Nephron progenitor cell (in vitro differentiated cells): Measurements from ENCODE around the gene ERCC2.

Experiments
- DNase-seq: peaks from one replicate; pipeline ENCODE4 v3.0.0; 2021
- H3K27ac Mint-ChIP-seq: 2 replicates; pipeline ENCODE4 v1.8.0; 2021; ENCODE audit warnings: mild to moderate bottlenecking, moderate library complexity, mixed read lengths
- H3K27me3 Mint-ChIP-seq: 2 replicates; pipeline ENCODE4 v1.8.0; 2021; ENCODE audit warnings: mild to moderate bottlenecking, low read depth, mixed read lengths; ENCODE audit not compliant: poor library complexity
- H3K36me3 Mint-ChIP-seq: 2 replicates; pipeline ENCODE4 v1.8.0; 2021; ENCODE audit warnings: low read depth, mixed read lengths
- H3K4me1 Mint-ChIP-seq: 2 replicates; pipeline ENCODE4 v1.8.0; 2021; ENCODE audit warnings: mixed read lengths
- H3K4me3 Mint-ChIP-seq: 2 replicates; pipeline ENCODE4 v1.8.0; 2021; ENCODE audit warnings: mild to moderate bottlenecking, moderate library complexity, mixed read lengths
- H3K9me3 Mint-ChIP-seq: 2 replicates; pipeline ENCODE4 v1.8.0; 2021; ENCODE audit warnings: mild to moderate bottlenecking, moderate library complexity, mixed read lengths
- TF ChIP-seq, protein P1 (sequence below): fragments of 200-600 bp; sonication (generic); IDR thresholded peaks from 2 replicates; pipeline ENCODE4 v1.5.0; 2021; ENCODE audit warnings: antibody characterized with exemption

The ERCC2 gene

DNA sequence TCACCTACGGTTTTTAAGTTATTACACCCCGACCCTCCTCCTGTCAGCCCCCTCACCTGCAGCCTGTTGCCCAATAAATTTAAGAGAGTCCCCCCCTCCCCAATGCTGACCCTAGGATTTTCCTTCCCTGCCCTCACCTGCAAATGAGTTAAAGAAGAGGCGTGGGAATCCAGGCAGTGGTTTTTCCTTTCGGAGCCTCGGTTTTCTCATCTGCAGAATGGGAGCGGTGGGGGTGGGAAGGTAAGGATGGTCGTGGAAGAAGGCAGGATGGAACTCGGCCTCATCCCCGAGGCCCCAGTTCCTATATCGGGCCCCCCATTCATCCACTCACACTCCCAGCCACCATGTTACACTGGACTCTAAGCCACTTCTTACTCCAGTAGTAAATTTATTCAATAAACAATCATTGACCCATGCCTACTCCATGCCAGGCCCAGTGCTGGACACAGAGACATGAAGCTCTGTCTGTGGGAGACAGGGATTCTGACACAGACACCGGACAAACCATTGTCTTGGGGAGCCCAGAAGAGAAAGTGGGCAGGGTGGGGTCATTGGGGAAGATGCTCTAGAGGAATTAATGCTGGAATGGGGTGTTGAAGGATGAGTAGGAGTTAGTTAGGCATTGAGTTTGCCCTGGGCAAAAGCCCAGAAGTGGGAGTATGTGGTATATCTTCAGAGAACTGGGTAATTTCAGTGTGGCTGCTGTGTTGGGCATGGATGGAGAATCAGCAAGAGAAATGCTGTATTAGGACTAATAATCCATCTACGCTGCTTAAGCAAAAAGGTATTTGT lies 66.9 kb downstream of the ERCC2 start:
- Mint-ChIP-seq H3K9me3 (no peaks in the 10 kb centered on the region), H3K27ac (no peak overlapping the region), H3K4me1 (peaks cover 9% of the 10 kb centered on the region), H3K36me3 (peaks cover 37% of the 10 kb centered on the region), H3K27me3 (peaks cover 7% of the 10 kb centered on the region), H3K4me3 (no peak overlapping the region)
- TF ChIP-seq, protein P1, sequence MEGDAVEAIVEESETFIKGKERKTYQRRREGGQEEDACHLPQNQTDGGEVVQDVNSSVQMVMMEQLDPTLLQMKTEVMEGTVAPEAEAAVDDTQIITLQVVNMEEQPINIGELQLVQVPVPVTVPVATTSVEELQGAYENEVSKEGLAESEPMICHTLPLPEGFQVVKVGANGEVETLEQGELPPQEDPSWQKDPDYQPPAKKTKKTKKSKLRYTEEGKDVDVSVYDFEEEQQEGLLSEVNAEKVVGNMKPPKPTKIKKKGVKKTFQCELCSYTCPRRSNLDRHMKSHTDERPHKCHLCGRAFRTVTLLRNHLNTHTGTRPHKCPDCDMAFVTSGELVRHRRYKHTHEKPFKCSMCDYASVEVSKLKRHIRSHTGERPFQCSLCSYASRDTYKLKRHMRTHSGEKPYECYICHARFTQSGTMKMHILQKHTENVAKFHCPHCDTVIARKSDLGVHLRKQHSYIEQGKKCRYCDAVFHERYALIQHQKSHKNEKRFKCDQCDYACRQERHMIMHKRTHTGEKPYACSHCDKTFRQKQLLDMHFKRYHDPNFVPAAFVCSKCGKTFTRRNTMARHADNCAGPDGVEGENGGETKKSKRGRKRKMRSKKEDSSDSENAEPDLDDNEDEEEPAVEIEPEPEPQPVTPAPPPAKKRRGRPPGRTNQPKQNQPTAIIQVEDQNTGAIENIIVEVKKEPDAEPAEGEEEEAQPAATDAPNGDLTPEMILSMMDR, result no peak
- no peak for DNase-seq

- Mint-ChIP-seq H3K4me3 (no peak overlapping the region), H3K27ac (no peak overlapping the region), H3K4me1 (peaks cover 9% of the 10 kb centered on the region), H3K27me3 (peaks cover 7% of the 10 kb centered on the region), H3K36me3 (peaks cover 42% of the 10 kb centered on the region), H3K9me3 (no peaks in the 10 kb centered on the region)
- no peak for DNase-seq
- TF ChIP-seq, protein P1, result no peak
These were observed 68.0 kb downstream of the ERCC2 start for GRCh38 chr19:45302416-45302815.
